Measurements from ENCODE around the gene MLNR. TPM values are rescaled to one million over a fixed set of nuclear protein-coding genes. Genes with fewer than 3 reads are reported as not detected.

MLNR gene
- total RNA-seq: not detected

GRCh38 chr13:49220036-49220855 is at the start of gene MLNR:
TSS of gene MLNR (plus strand) at chr13:49220338. CDS start at chr13:49220338, 0 bp downstream.
- Mint-ChIP-seq H3K4me3 (peak within 1 kb of the TSS; percentile 52), H3K9me3 (no peaks in the 10 kb centered on the region), H3K27ac (no peak within 1 kb of the TSS), H3K27me3 (peaks cover 62% of the 10 kb centered on the region), H3K4me1 (peaks cover 16% of the 10 kb centered on the region), H3K36me3 (ENCODE audit: low read depth) (no peaks in the 10 kb centered on the region)
- DNase-seq: peak; percentile 21
- ChIA-PET CTCF (interaction anchor here (0.9 kb wide), 1 partner anchor 94 kb away, joined by 3 read pairs; no protein-coding TSS in a partner anchor), POLR2A (no interaction called here)

- POLR2A ChIA-PET: no interaction called here
- no peak for DNase-seq
- no peak overlapping the region for H3K4me3 Mint-ChIP-seq
- no peaks in the 10 kb centered on the region for H3K4me1 Mint-ChIP-seq
- H3K27me3 Mint-ChIP-seq: no peaks in the 10 kb centered on the region
- CTCF ChIA-PET: no interaction called here
- H3K9me3 Mint-ChIP-seq: no peaks in the 10 kb centered on the region
- H3K27ac Mint-ChIP-seq: no peak overlapping the region
- peaks cover 58% of the 10 kb centered on the region for H3K36me3 Mint-ChIP-seq (ENCODE audit: low read depth)
Observed at GRCh38 chr13:49171359-49171758, 48.8 kb upstream of the MLNR start.

- H3K36me3 Mint-ChIP-seq (ENCODE audit: low read depth): peaks cover 50% of the 10 kb centered on the region
- no peak overlapping the region for H3K27ac Mint-ChIP-seq
- ChIA-PET CTCF (interaction anchor here (1.2 kb wide), 1 partner anchor 10 kb away, joined by 3 read pairs; no protein-coding TSS in a partner anchor), POLR2A (no interaction called here)
- H3K27me3 Mint-ChIP-seq: no peaks in the 10 kb centered on the region
- H3K9me3 Mint-ChIP-seq: no peaks in the 10 kb centered on the region
- no peak for DNase-seq
- no peak overlapping the region for H3K4me3 Mint-ChIP-seq
- peaks cover 15% of the 10 kb centered on the region for H3K4me1 Mint-ChIP-seq
Observed at GRCh38 chr13:49183672-49184325, 36.3 kb upstream of the MLNR start.

- Mint-ChIP-seq H3K4me3 (no peak overlapping the region), H3K4me1 (peaks cover 15% of the 10 kb centered on the region), H3K27me3 (no peaks in the 10 kb centered on the region), H3K36me3 (ENCODE audit: low read depth) (peaks cover 49% of the 10 kb centered on the region), H3K27ac (peak overlapping the region; percentile 15), H3K9me3 (no peaks in the 10 kb centered on the region)
- no peak for DNase-seq
- ChIA-PET CTCF (interaction anchor here (1.2 kb wide), 1 partner anchor 10 kb away, joined by 3 read pairs; no protein-coding TSS in a partner anchor), POLR2A (no interaction called here)
Observed at GRCh38 chr13:49184621-49185020, 35.5 kb upstream of the MLNR start.

GRCh38 chr13:49185264-49185663 is 34.9 kb upstream of the MLNR start:
- H3K27ac Mint-ChIP-seq: no peak overlapping the region
- H3K4me3 Mint-ChIP-seq: no peak overlapping the region
- peaks cover 15% of the 10 kb centered on the region for H3K4me1 Mint-ChIP-seq
- H3K9me3 Mint-ChIP-seq: no peaks in the 10 kb centered on the region
- POLR2A ChIA-PET: no interaction called here
- CTCF ChIA-PET: interaction anchor here (0.5 kb wide), 1 partner anchor 61 kb away, joined by 3 read pairs; no protein-coding TSS in a partner anchor
- DNase-seq: no peak
- H3K27me3 Mint-ChIP-seq: no peaks in the 10 kb centered on the region
- H3K36me3 Mint-ChIP-seq (ENCODE audit: low read depth): peaks cover 48% of the 10 kb centered on the region

GRCh38 chr13:49190901-49191300 is 29.2 kb upstream of the MLNR start:
- Mint-ChIP-seq H3K27ac (no peak overlapping the region), H3K36me3 (ENCODE audit: low read depth) (peaks cover 50% of the 10 kb centered on the region), H3K27me3 (no peaks in the 10 kb centered on the region), H3K4me1 (peaks cover 18% of the 10 kb centered on the region), H3K9me3 (no peaks in the 10 kb centered on the region), H3K4me3 (no peak overlapping the region)
- ChIA-PET POLR2A (no interaction called here), CTCF (no interaction called here)
- DNase-seq: no peak

GRCh38 chr13:49206641-49207040 is 13.5 kb upstream of the MLNR start:
- no peak overlapping the region for H3K4me3 Mint-ChIP-seq
- peaks cover 3% of the 10 kb centered on the region for H3K9me3 Mint-ChIP-seq
- no peaks in the 10 kb centered on the region for H3K4me1 Mint-ChIP-seq
- POLR2A ChIA-PET: no interaction called here
- H3K36me3 Mint-ChIP-seq (ENCODE audit: low read depth): peaks cover 36% of the 10 kb centered on the region
- DNase-seq: no peak
- H3K27me3 Mint-ChIP-seq: no peaks in the 10 kb centered on the region
- CTCF ChIA-PET: no interaction called here
- no peak overlapping the region for H3K27ac Mint-ChIP-seq

GRCh38 chr13:49208619-49209018 is 11.5 kb upstream of the MLNR start:
- no peak for DNase-seq
- Mint-ChIP-seq H3K27me3 (no peaks in the 10 kb centered on the region), H3K36me3 (ENCODE audit: low read depth) (peaks cover 38% of the 10 kb centered on the region), H3K4me1 (no peaks in the 10 kb centered on the region), H3K9me3 (peaks cover 4% of the 10 kb centered on the region), H3K27ac (no peak overlapping the region), H3K4me3 (no peak overlapping the region)
- CTCF ChIA-PET: no interaction called here
- POLR2A ChIA-PET: no interaction called here

- Mint-ChIP-seq H3K4me3 (no peak overlapping the region), H3K9me3 (peaks cover 4% of the 10 kb centered on the region)
- DNase-seq: no peak
Observed at GRCh38 chr13:49210114-49210513, 10.0 kb upstream of the MLNR start.

GRCh38 chr13:49210669-49211068 is 9.5 kb upstream of the MLNR start:
- Mint-ChIP-seq H3K27me3 (no peaks in the 10 kb centered on the region), H3K4me1 (peaks cover 14% of the 10 kb centered on the region), H3K36me3 (ENCODE audit: low read depth) (peaks cover 33% of the 10 kb centered on the region), H3K4me3 (no peak overlapping the region), H3K9me3 (peaks cover 4% of the 10 kb centered on the region), H3K27ac (no peak overlapping the region)
- no peak for DNase-seq
- ChIA-PET CTCF (interaction anchor here (0.5 to 1.0 kb wide), 2 partner anchors 19 to 916 kb away, joined by 3 read pairs; no protein-coding TSS in a partner anchor), POLR2A (no interaction called here)

More at GRCh38 chr13:49210114-49210513, 10.0 kb upstream of the MLNR start:
- ChIA-PET CTCF (interaction anchor here (0.5 to 1.4 kb wide), 3 partner anchors 18 to 916 kb away, joined by 3 to 4 read pairs (median 3); partner anchors contain the start of gene CDADC1), POLR2A (no interaction called here)
- H3K36me3 Mint-ChIP-seq (ENCODE audit: low read depth): peaks cover 32% of the 10 kb centered on the region
- peaks cover 11% of the 10 kb centered on the region for H3K4me1 Mint-ChIP-seq
- no peak overlapping the region for H3K27ac Mint-ChIP-seq
- H3K27me3 Mint-ChIP-seq: no peaks in the 10 kb centered on the region

GRCh38 chr13:49213539-49213938 is 6.6 kb upstream of the MLNR start:
- CTCF ChIA-PET: no interaction called here
- Mint-ChIP-seq H3K27me3 (peaks cover 11% of the 10 kb centered on the region), H3K9me3 (peaks cover 4% of the 10 kb centered on the region), H3K4me3 (no peak overlapping the region), H3K27ac (no peak overlapping the region), H3K36me3 (ENCODE audit: low read depth) (peaks cover 21% of the 10 kb centered on the region), H3K4me1 (peaks cover 22% of the 10 kb centered on the region)
- POLR2A ChIA-PET: no interaction called here
- DNase-seq: no peak

- H3K9me3 Mint-ChIP-seq: peaks cover 4% of the 10 kb centered on the region
- no peak overlapping the region for H3K4me3 Mint-ChIP-seq
- peak overlapping the region; percentile 61 for H3K27ac Mint-ChIP-seq
- CTCF ChIA-PET: interaction anchor here (0.9 to 1.1 kb wide), 4 partner anchors 22 to 393 kb away, joined by 3 read pairs; partner anchors contain the start of genes CDADC1 and FNDC3A
- peaks cover 21% of the 10 kb centered on the region for H3K36me3 Mint-ChIP-seq (ENCODE audit: low read depth)
- POLR2A ChIA-PET: no interaction called here
- DNase-seq: no peak
- peaks cover 22% of the 10 kb centered on the region for H3K4me1 Mint-ChIP-seq
- H3K27me3 Mint-ChIP-seq: peaks cover 18% of the 10 kb centered on the region
Observed at GRCh38 chr13:49213997-49214916, 5.9 kb upstream of the MLNR start.

All from activated CD4-positive, alpha-beta T cell treated with anti-CD3 and anti-CD28 coated beads, Interleukin-2, amount 10 ng/mL, durations not matched to agents 7 days and 5 days (primary cell).